HEK293 (cell line): Measurements from ENCODE around the gene NR2F2.

Source experiments
- BCL11A ChIP-seq: fragments of 450-650 bp; formaldehyde crosslinking; IDR thresholded peaks from 2 replicates; pipeline ENCODE4 v1.5.1; 2016; ENCODE audit warnings: low read depth, missing biosample characterization, missing genetic modification characterization
- GFI1B ChIP-seq: fragments of 450-650 bp; formaldehyde crosslinking; IDR thresholded peaks from 2 replicates; pipeline ENCODE4 v1.5.1; 2016; ENCODE audit warnings: missing biosample characterization, missing genetic modification characterization
- GLIS1 ChIP-seq: fragments of 450-650 bp; formaldehyde crosslinking; IDR thresholded peaks from 2 replicates; pipeline ENCODE4 v1.5.1; 2016; ENCODE audit warnings: missing biosample characterization, missing genetic modification characterization
- HIC1 ChIP-seq: fragments of 450-650 bp; formaldehyde crosslinking; IDR thresholded peaks from 2 replicates; pipeline ENCODE4 v1.5.1; 2016; ENCODE audit warnings: missing biosample characterization, missing genetic modification characterization
- KLF1 ChIP-seq: fragments of 450-650 bp; formaldehyde crosslinking; IDR thresholded peaks from 2 replicates; pipeline ENCODE4 v1.5.1; 2016; ENCODE audit warnings: missing biosample characterization, missing genetic modification characterization
- KLF10 ChIP-seq: fragments of 450-650 bp; IDR thresholded peaks from 2 replicates; pipeline ENCODE4 v1.5.1; 2018; ENCODE audit warnings: missing biosample characterization, mild to moderate bottlenecking, missing genetic modification characterization
- KLF16 ChIP-seq: fragments of 450-650 bp; formaldehyde crosslinking; IDR thresholded peaks from 2 replicates; pipeline ENCODE4 v1.5.1; 2017; ENCODE audit warnings: missing biosample characterization, missing genetic modification characterization
- KLF7 ChIP-seq: fragments of 450-650 bp; formaldehyde crosslinking; IDR thresholded peaks from 2 replicates; pipeline ENCODE4 v1.5.1; 2016; ENCODE audit warnings: missing biosample characterization, missing genetic modification characterization, borderline replicate concordance
- MZF1 ChIP-seq: fragments of 450-650 bp; formaldehyde crosslinking; IDR thresholded peaks from 2 replicates; pipeline ENCODE4 v1.5.1; 2017; ENCODE audit warnings: missing biosample characterization, missing genetic modification characterization, borderline replicate concordance
- OSR2 ChIP-seq: fragments of 450-650 bp; formaldehyde crosslinking; IDR thresholded peaks from 2 replicates; pipeline ENCODE4 v1.5.1; 2016; ENCODE audit warnings: missing biosample characterization, missing genetic modification characterization
- RBAK ChIP-seq: fragments of 450-650 bp; formaldehyde crosslinking; IDR thresholded peaks from 2 replicates; pipeline ENCODE4 v1.5.1; 2016; ENCODE audit warnings: missing biosample characterization, missing genetic modification characterization
- SALL2 ChIP-seq: fragments of 450-650 bp; formaldehyde crosslinking; IDR thresholded peaks from 2 replicates; pipeline ENCODE4 v1.5.0; 2017; ENCODE audit warnings: missing biosample characterization, mild to moderate bottlenecking, missing genetic modification characterization, borderline replicate concordance
- WT1 ChIP-seq: fragments of 450-650 bp; formaldehyde crosslinking; IDR thresholded peaks from 2 replicates; pipeline ENCODE4 v1.5.1; 2016; ENCODE audit warnings: missing biosample characterization, missing genetic modification characterization
- YY1 ChIP-seq: fragments of 450-650 bp; formaldehyde crosslinking; IDR thresholded peaks from 2 replicates; pipeline ENCODE4 v1.5.1; 2018; ENCODE audit warnings: missing biosample characterization, missing genetic modification characterization
- YY2 ChIP-seq: fragments of 450-650 bp; formaldehyde crosslinking; IDR thresholded peaks from 2 replicates; pipeline ENCODE4 v1.5.1; 2016; ENCODE audit warnings: missing biosample characterization, missing genetic modification characterization
- ZBTB17 ChIP-seq: fragments of 450-650 bp; formaldehyde crosslinking; IDR thresholded peaks from 2 replicates; pipeline ENCODE4 v1.5.1; 2016; ENCODE audit warnings: missing biosample characterization, missing genetic modification characterization
- ZNF112 ChIP-seq: fragments of 450-650 bp; formaldehyde crosslinking; IDR thresholded peaks from 2 replicates; pipeline ENCODE4 v1.5.0; 2017; ENCODE audit warnings: missing biosample characterization, missing genetic modification characterization
- ZNF121 ChIP-seq: fragments of 450-650 bp; formaldehyde crosslinking; IDR thresholded peaks from 2 replicates; pipeline ENCODE4 v1.5.1; 2016; ENCODE audit warnings: missing biosample characterization, missing genetic modification characterization
- ZNF148 ChIP-seq: fragments of 450-650 bp; formaldehyde crosslinking; IDR thresholded peaks from 2 replicates; pipeline ENCODE4 v1.5.0; 2017; ENCODE audit warnings: missing biosample characterization, missing genetic modification characterization, borderline replicate concordance
- ZNF26 ChIP-seq: fragments of 450-650 bp; formaldehyde crosslinking; IDR thresholded peaks from 2 replicates; pipeline ENCODE4 v1.5.1; 2016; ENCODE audit warnings: missing biosample characterization, missing genetic modification characterization
- ZNF341 ChIP-seq: fragments of 450-650 bp; formaldehyde crosslinking; IDR thresholded peaks from 2 replicates; pipeline ENCODE4; 2016; ENCODE audit warnings: low read depth, missing biosample characterization, missing genetic modification characterization
- ZNF350 ChIP-seq: fragments of 450-650 bp; formaldehyde crosslinking; IDR thresholded peaks from 2 replicates; pipeline ENCODE4 v1.5.0; 2017; ENCODE audit warnings: missing biosample characterization, mild to moderate bottlenecking, missing genetic modification characterization
- ZNF366 ChIP-seq: fragments of 450-650 bp; formaldehyde crosslinking; conservative IDR thresholded peaks from 2 replicates; pipeline ENCODE4 v1.5.1; 2016; ENCODE audit warnings: missing biosample characterization, missing genetic modification characterization
- ZNF544 ChIP-seq: fragments of 450-650 bp; formaldehyde crosslinking; IDR thresholded peaks from 2 replicates; pipeline ENCODE4 v1.5.0; 2017; ENCODE audit warnings: missing biosample characterization, missing genetic modification characterization
- ZNF548 ChIP-seq: fragments of 450-650 bp; formaldehyde crosslinking; IDR thresholded peaks from 2 replicates; pipeline ENCODE4 v1.5.1; 2016; ENCODE audit warnings: missing biosample characterization, missing genetic modification characterization
- ZNF585B ChIP-seq: fragments of 450-650 bp; formaldehyde crosslinking; IDR thresholded peaks from 2 replicates; pipeline ENCODE4 v1.5.1; 2016; ENCODE audit warnings: missing biosample characterization, missing genetic modification characterization
- ZNF621 ChIP-seq: fragments of 450-650 bp; formaldehyde crosslinking; IDR thresholded peaks from 2 replicates; pipeline ENCODE4 v1.5.1; 2017; ENCODE audit warnings: missing biosample characterization, missing genetic modification characterization
- ZNF670 ChIP-seq: fragments of 450-650 bp; formaldehyde crosslinking; IDR thresholded peaks from 2 replicates; pipeline ENCODE4 v1.5.1; 2016; ENCODE audit warnings: missing biosample characterization, missing genetic modification characterization, low read depth
- ZNF768 ChIP-seq: fragments of 450-650 bp; formaldehyde crosslinking; IDR thresholded peaks from 2 replicates; pipeline ENCODE4 v1.5.1; 2018; ENCODE audit warnings: missing biosample characterization, mild to moderate bottlenecking, missing genetic modification characterization
- ZSCAN18 ChIP-seq: fragments of 450-650 bp; formaldehyde crosslinking; IDR thresholded peaks from 2 replicates; pipeline ENCODE4 v1.5.1; 2016; ENCODE audit warnings: missing biosample characterization, missing genetic modification characterization

Gene NR2F2

GRCh38 chr15:96356494-96357455, 26.3 kb downstream of the NR2F2 start (continued):
- no peak for TF ChIP-seq GLIS1 (tag by site-specific recombination)
- no peak; the same call in 1 of the 2 replicates for TF ChIP-seq ZNF768 (tag by site-specific recombination)
- no peak for TF ChIP-seq ZNF26 (tag by site-specific recombination)
- no peak for TF ChIP-seq OSR2 (tag by site-specific recombination)
- no peak for TF ChIP-seq ZNF621 (tag by site-specific recombination)
- no peak for TF ChIP-seq ZNF585B (tag by site-specific recombination)
- TF ChIP-seq KLF16, result peak; percentile 57; the same call in 1 of the 2 replicates
- peak; percentile 71 for TF ChIP-seq YY1 (tag by site-specific recombination)
- no peak for TF ChIP-seq ZNF548 (tag by site-specific recombination)
- peak; percentile 39; the same call in 1 of the 2 replicates for TF ChIP-seq KLF7 (tag by site-specific recombination)
- TF ChIP-seq WT1 (tag by site-specific recombination), result peak; percentile 32; the same call in 1 of the 2 replicates
- peak; percentile 51 for TF ChIP-seq KLF10 (tag by site-specific recombination)
- TF ChIP-seq BCL11A (tag by site-specific recombination), result no peak
- TF ChIP-seq ZBTB17 (tag by site-specific recombination), result peak; percentile 98
- TF ChIP-seq ZNF121 (tag by site-specific recombination), result no peak
- TF ChIP-seq ZNF148 (tag by site-specific recombination), result no peak
- TF ChIP-seq HIC1 (tag by site-specific recombination), result no peak
- TF ChIP-seq ZNF112 (tag by site-specific recombination), result no peak
- TF ChIP-seq ZNF670 (tag by site-specific recombination), result no peak
- TF ChIP-seq ZNF366 (tag by site-specific recombination), result no peak
- TF ChIP-seq SALL2 (tag by site-specific recombination), result no peak
- no peak for TF ChIP-seq ZNF544 (tag by site-specific recombination)
- peak; percentile 42; the same call in 1 of the 2 replicates for TF ChIP-seq YY2 (tag by site-specific recombination)
- no peak for TF ChIP-seq RBAK
- no peak for TF ChIP-seq ZSCAN18 (tag by site-specific recombination)
- no peak for TF ChIP-seq ZNF350 (tag by site-specific recombination)
- no peak for TF ChIP-seq GFI1B (tag by site-specific recombination)
- TF ChIP-seq MZF1 (tag by site-specific recombination), result 0 out of 2 replicates have a peak, but pooled peaks have one; percentile 53
- no peak for TF ChIP-seq ZNF341 (tag by site-specific recombination)
- TF ChIP-seq KLF1 (tag by site-specific recombination), result peak; percentile 95
